ENCODE data around the gene PPDPF. TPM values are rescaled to one million over a fixed set of nuclear protein-coding genes. Genes with fewer than 3 reads are reported as not detected.
A peak's percentile ranks its signal among the peaks of the same experiment; 100 is the strongest.

The PPDPF gene
- 95.1 and 106 TPM in 2 replicates for polyA plus RNA-seq
- polyA minus RNA-seq: 103 and 119 TPM in 2 replicates

- H3K9ac ChIP-seq (ENCODE audit: low read length): peak within 1 kb of the TSS; percentile 95
- no peaks in the 10 kb centered on the region for H3K9me2 ChIP-seq (ENCODE audit: insufficient read depth, low read length)
- peak within 1 kb of the TSS; percentile 78 for H3K4me2 ChIP-seq (ENCODE audit: low read length)
- H3K36me3 ChIP-seq (ENCODE audit: insufficient read depth, low read length): no peaks in the 10 kb centered on the region
- peak within 1 kb of the TSS; percentile 94 for H3K4me3 ChIP-seq (ENCODE audit: low read length)
- peaks cover 9% of the 10 kb centered on the region for H4K20me1 ChIP-seq (ENCODE audit: insufficient read depth)
- H3K27me3 ChIP-seq (ENCODE audit: insufficient read depth, low read depth, low read length): no peaks in the 10 kb centered on the region
- no peaks in the 10 kb centered on the region for H3K9me3 ChIP-seq (ENCODE audit: low read length)
- H2AFZ ChIP-seq (ENCODE audit: low read depth, low read length): peak within 1 kb of the TSS; percentile 69
- no peaks in the 10 kb centered on the region for H3F3A ChIP-seq (ENCODE audit: insufficient read depth, low read length, poor library complexity, severe bottlenecking)
- peaks cover 17% of the 10 kb centered on the region for H3K79me2 ChIP-seq (replicated peaks; ENCODE audit: insufficient read depth, low read length)
- TF ChIP-seq POLR2AphosphoS5 (IDR thresholded peaks at IDR 0.05) (peak; percentile 95), EP300 (conservative IDR thresholded peaks at IDR 0.05; ENCODE audit: poor library complexity, severe bottlenecking) (no peak)
- H3K27ac ChIP-seq (ENCODE audit: low read length): peak within 1 kb of the TSS; percentile 84
Measured at GRCh38 chr20:63520504-63520933, at the start of gene PPDPF. TSS of gene PPDPF (plus strand) at chr20:63520765. CDS start at chr20:63521309, 544 bp downstream.

- H3K4me2 ChIP-seq (ENCODE audit: low read length): peak overlapping the region; percentile 76
- H3K4me3 ChIP-seq (ENCODE audit: low read length): peak overlapping the region; percentile 98
- no peaks in the 10 kb centered on the region for H3K36me3 ChIP-seq (ENCODE audit: insufficient read depth, low read length)
- peaks cover 58% of the 10 kb centered on the region for H3K79me2 ChIP-seq (replicated peaks; ENCODE audit: insufficient read depth, low read length)
- H2AFZ ChIP-seq (ENCODE audit: low read depth, low read length): no peak overlapping the region
- H3K9ac ChIP-seq (ENCODE audit: low read length): peak overlapping the region; percentile 89
- no peaks in the 10 kb centered on the region for H3F3A ChIP-seq (ENCODE audit: insufficient read depth, low read length, poor library complexity, severe bottlenecking)
- peak overlapping the region; percentile 69 for H3K27ac ChIP-seq (ENCODE audit: low read length)
- no peaks in the 10 kb centered on the region for H3K9me2 ChIP-seq (ENCODE audit: insufficient read depth, low read length)
- peak; percentile 61 for TF ChIP-seq MXI1 (conservative IDR thresholded peaks at IDR 0.05; ENCODE audit: poor library complexity, severe bottlenecking)
- peak; percentile 10 for TF ChIP-seq POLR2AphosphoS5 (IDR thresholded peaks at IDR 0.05)
- no peak for TF ChIP-seq RAD21 (conservative IDR thresholded peaks at IDR 0.05)
- TF ChIP-seq REST (IDR thresholded peaks at IDR 0.05; ENCODE audit: borderline replicate concordance): peak; percentile 61
- peaks cover 8% of the 10 kb centered on the region for H3K27me3 ChIP-seq (ENCODE audit: insufficient read depth, low read depth, low read length)
- no peaks in the 10 kb centered on the region for H4K20me1 ChIP-seq (ENCODE audit: insufficient read depth)
- no peaks in the 10 kb centered on the region for H3K9me3 ChIP-seq (ENCODE audit: low read length)
Measured at GRCh38 chr20:63471002-63471716, 49.4 kb upstream of the PPDPF start.

- TF ChIP-seq POLR2AphosphoS5 (IDR thresholded peaks at IDR 0.05) (no peak), EP300 (conservative IDR thresholded peaks at IDR 0.05; ENCODE audit: poor library complexity, severe bottlenecking) (no peak), TAF1 (IDR thresholded peaks at IDR 0.05; ENCODE audit: low read depth) (no peak), EZH2 (IDR thresholded peaks at IDR 0.05; ENCODE audit: borderline replicate concordance, insufficient read depth, low read length, poor library complexity, severe bottlenecking) (no peak), CTCF (IDR thresholded peaks at IDR 0.05; ENCODE audit: poor library complexity, severe bottlenecking) (no peak), MXI1 (conservative IDR thresholded peaks at IDR 0.05; ENCODE audit: poor library complexity, severe bottlenecking) (no peak), SMC3 (conservative IDR thresholded peaks at IDR 0.05; ENCODE audit: poor library complexity) (no peak), REST (IDR thresholded peaks at IDR 0.05; ENCODE audit: borderline replicate concordance) (no peak), RAD21 (conservative IDR thresholded peaks at IDR 0.05) (no peak)
- peak overlapping the region; percentile 69 for H3K27ac ChIP-seq (ENCODE audit: low read length)
- H3K79me2 ChIP-seq (replicated peaks; ENCODE audit: insufficient read depth, low read length): peaks cover 55% of the 10 kb centered on the region
- no peaks in the 10 kb centered on the region for H3F3A ChIP-seq (ENCODE audit: insufficient read depth, low read length, poor library complexity, severe bottlenecking)
- H3K9ac ChIP-seq (ENCODE audit: low read length): peak overlapping the region; percentile 89
- no peak overlapping the region for H3K4me2 ChIP-seq (ENCODE audit: low read length)
- H3K36me3 ChIP-seq (ENCODE audit: insufficient read depth, low read length): no peaks in the 10 kb centered on the region
- H4K20me1 ChIP-seq (ENCODE audit: insufficient read depth): no peaks in the 10 kb centered on the region
- H3K9me2 ChIP-seq (ENCODE audit: insufficient read depth, low read length): no peaks in the 10 kb centered on the region
- no peak overlapping the region for H2AFZ ChIP-seq (ENCODE audit: low read depth, low read length)
- peak overlapping the region; percentile 98 for H3K4me3 ChIP-seq (ENCODE audit: low read length)
- H3K9me3 ChIP-seq (ENCODE audit: low read length): no peaks in the 10 kb centered on the region
- H3K27me3 ChIP-seq (ENCODE audit: insufficient read depth, low read depth, low read length): peaks cover 8% of the 10 kb centered on the region
Measured at GRCh38 chr20:63471717-63471980, 48.9 kb upstream of the PPDPF start.
